Stimulated activated CD4-positive, alpha-beta T cell treated with anti-CD3 and anti-CD28 coated beads, Interleukin-2, amount 100 ng/mL, for 24 hours (primary cell): ENCODE measurements around the gene RRAS.
"Not testable (repeated sequence)": the region's sequence is repeated elsewhere in the genome, so short reads cannot be mapped to it uniquely, and the experiment has no call there.

ENCODE experiments used
- DNase-seq, 2 donors: peaks; one replicate each; pipeline ENCODE4 v3.0.0-alpha.2; 2020

Gene RRAS

DNA sequence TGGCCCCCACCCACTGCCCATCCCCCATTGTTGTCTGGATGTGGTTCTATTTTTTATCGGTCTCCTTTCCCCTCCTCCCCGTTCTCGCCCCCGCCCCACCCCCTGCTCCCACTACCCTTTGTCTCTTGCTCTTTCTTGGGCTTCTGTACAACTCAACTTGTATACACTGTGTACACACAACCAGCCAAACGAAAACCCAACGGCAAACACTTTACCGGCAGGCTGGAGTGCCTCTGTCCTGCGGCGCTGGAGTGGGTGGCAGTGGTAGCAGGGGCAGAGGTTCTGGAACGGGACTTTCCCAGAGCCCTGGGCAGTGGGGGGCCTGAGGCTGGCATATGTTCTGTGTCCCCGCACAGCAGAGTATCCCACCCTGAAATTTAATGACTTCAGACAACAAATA lies 13.7 kb downstream of the RRAS start:
- no peak for DNase-seq

DNA sequence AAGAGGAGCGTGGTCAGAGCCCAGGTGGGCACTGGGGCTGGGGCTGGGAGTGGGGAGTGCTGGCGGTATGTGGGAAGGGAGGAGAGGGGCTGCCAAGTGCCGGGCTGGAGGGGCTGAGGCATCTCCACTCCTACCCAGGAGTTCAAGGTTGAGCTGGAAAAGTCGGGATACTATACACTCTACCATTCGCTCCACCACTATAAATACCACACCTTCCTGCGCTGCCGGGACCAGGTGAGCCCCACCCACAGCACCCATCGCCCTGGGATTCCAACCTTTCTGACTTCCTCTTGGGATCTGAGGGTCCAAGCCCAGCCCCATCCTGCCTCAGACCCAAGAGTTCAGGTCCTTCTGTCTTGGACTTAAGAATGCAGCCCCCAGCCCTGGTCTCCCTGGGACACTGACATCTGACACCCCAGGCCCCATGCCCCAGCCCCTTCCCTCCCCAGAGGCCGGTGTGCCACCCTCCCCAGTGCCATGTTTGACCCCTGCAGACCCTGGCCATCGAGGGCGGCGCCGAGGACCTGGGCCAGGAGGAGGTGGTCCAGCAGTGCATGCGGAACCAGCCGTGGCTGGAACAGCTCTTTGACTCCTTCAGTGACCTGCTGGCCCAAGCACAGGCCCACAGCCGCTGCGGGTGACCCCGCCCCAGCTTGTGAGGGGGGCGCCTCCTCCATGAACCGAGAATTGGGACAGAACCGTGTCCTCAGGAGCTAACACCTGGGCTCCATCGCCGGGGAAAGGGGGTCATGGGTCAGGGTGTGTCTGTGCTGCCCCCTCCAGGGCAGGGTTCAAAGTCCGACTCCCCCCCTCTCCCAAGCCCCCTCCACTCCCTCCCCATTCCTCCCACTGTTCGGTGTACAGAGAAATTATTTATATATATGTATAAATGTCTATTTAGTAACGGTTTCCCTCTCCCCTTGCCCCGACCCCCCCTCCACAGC lies 14.7 kb downstream of the RRAS start:
- no peak for DNase-seq

DNA sequence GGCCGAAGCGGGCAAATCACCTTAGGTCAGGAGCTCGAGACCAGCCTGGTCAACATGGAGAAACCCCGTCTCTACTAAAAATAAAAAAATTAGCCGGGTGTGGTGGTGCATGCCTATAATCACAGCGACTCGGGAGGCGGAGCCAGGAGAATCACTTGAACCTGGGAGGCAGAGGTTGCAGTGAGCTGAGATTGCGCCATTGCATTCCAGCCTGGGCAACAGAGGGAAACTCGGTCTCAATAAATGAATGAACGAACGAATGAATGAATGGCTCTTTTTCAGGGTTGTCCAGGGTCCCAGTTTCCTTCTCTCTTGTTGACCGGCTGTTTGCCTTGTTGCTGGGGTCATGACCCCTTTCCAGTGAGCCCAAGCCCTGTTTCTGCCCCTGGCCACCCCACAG lies 22.1 kb downstream of the RRAS start:
- not testable (repeated sequence) for DNase-seq

DNA sequence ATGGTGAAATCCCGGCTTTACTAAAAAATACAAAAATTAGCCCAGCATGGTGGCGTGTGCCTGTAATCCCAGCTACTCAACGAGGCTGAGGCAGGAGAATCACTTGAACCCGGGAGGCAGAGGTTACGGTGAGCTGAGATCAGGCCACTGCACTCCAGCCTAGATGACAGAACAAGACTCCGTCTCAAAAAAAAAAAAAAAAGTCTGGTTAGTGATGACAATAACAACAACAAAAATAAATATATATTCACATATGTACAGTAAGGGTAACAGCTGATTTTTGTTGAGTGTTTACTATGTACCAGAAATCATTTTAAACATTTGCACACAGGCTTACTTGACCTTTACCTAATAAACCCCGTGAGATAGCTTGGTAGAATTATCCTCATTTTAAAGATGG lies 23.0 kb downstream of the RRAS start:
- no peak for DNase-seq

DNA sequence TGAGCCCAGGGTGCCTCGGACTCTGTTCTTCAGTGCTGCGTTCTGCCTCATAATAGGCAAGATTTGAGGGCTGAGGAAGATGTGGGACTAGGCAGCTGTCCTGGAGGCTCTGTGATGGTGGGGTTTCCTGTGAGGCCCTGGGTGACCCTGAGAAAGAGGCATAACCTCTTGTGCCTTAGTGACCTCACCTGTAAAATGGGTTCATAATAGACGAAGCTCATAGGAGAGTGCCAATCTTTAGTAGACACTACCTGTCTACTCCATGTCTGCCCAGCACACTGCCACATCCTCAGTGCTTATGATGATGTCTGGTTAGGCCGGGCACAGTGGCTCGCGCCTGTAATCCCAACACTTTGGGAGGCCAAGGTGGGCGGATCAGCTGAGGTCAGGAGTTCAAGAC lies 23.4 kb downstream of the RRAS start:
- no peak for DNase-seq

DNA sequence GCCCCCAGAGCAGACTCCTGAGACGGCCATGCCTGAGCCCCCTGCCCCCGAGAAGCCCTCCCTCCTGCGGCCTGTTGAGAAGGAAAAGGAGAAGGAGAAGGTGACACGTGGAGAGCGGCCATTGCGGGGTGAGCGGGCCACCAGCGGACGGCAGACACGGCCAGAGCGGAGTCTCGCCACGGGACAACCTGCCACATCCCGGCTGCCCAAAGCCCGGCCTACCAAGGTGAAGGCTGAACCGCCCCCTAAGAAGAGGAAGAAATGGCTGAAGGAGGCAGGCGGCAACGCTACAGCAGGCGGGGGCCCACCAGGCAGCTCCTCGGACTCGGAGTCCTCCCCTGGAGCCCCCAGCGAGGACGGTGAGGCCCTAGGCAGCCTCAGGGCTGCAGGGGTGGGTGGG lies 24.1 kb downstream of the RRAS start:
- no peak for DNase-seq

DNA sequence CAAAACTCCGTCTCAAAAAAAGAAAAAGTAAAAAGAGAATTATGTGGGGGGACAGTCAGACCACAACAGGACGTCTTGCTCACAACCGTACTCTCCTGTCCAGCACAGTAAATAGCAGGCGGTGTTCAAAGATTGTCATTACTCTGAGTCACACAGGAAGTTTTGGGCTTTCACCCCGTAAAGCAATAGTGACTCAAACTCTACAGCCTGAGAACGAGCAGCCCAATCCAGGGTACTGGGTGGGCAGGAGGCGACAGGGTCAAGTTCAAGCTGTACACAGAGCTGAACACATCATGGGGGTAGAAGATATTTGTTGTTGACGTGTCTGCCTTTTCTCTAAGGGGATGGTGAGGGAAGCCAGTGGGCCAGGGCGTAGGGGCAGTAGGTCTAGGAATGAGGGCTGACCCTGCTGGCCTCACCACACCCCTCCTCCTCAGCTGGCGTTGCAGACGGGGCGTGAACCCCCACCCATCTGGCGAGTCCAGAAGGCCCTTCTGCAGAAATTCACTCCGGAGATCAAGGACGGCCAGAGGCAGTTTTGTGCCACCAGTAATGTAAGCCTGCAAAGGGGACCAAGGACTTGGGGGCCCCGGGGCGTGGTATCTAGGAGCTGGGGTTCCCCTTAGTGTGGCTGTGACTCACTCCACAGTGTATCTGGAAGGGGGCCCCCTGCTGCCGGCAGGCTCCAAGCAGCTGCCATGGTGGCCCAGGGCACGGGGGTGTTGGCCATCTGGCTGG lies 25.7 kb downstream of the RRAS start:
- DNase-seq, result peak in 1 of 2 donors; percentile 25

DNA sequence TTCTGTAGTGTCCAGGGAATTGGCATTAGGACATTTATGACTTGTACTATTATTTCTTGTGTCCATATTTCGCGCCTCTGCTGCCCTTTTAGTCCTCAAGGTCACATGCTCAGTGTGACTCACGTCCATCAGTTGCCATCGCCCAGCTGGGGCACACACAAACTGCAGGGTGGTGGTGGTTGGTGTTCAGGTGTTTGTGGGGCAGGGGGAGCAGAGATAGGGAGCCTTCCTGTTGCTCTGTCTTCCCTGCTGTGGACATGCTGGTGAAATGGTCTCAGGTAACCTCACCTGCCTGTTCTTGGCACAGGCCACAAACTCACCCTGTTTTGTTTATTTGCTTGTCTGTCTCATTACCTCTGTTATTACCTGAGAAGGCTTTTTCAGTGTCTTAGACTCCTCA lies 26.6 kb downstream of the RRAS start:
- DNase-seq, result no peak

DNA sequence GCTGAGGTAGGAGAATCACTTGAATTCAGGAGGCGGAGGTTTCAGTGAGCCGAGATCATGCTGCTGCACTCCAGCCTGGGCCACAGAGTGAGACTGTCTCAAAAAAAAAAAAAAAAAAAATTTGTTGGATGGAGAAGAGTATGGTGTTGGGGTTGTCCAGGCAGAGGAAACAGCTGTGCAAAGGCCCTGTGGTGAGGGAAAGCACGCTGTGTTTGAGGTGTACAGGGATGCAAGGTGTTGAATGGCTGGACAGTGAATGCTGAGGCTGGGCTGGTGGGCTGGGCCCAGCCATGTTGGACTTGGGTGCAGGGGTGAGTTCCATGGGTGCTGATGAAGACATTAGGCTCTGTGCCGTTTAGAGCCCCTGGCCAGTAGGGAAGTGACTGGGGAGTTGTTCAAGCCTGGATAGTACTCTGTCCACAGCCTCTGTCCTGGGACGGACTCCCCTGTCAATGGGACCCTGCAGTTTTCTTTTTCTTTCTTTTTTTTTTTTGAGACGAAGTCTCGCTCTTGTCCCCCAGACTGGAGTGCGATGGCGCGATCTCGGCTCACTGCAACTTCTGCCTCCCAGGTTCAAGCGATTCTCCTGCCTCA lies 30.3 kb downstream of the RRAS start:
- no peak for DNase-seq

DNA sequence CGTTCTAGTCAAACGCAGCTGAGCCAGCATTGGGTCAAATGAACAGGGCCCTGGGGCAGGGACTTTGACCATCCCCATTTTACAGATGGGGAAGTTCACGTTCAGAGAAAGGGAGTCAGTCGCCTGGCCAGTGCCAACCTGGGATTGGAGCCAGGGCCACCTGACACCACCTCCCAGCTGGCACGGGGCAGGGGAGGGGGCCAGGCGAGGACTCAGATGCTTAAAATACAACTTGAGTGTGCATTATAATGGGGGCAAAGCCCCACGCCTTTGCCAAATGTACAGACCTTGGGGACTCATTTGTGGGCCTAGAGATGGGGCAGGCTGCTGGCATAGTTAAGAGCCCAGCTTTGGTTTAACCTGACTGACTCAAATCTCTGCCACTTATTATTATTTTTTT lies 34.3 kb downstream of the RRAS start:
- no peak for DNase-seq

DNA sequence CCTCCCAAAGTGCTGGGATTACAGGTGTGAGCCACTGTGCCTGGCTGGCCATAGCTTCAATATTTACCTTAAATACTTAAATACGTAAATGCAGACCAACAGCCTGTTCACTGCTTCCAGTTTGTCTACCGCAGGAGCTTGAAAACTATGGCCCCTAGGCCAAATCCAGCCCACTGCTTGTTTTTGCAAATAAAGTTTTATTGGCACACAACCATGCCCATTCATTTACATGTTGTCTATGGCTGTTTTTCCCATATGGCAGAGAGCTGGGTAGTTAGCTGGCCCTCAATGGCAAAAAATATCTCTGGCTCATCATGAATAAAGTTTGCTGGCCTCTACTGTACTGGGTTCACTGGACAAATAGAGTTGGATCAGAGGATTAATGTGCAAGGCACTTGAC lies 37.1 kb downstream of the RRAS start:
- DNase-seq, result no peak

DNA sequence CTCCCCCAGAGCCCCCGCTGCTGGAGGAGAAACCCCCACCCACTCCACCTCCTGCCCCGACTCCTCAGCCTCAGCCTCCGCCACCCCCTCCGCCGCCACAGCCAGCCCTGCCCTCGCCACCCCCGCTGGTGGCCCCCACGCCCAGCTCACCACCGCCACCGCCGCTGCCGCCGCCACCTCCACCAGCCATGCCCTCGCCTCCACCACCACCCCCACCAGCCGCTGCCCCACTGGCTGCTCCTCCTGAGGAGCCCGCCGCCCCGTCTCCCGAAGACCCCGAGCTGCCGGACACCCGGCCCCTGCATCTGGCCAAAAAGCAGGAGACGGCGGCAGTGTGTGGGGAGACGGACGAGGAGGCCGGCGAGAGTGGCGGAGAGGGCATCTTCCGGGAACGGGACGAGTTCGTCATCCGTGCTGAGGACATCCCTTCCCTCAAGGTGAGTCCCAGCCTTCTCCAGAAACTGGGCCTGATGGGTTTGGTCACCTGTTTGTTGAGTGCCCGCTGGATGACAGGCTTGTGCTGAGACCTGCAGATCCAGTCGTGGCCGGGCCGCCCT lies 38.4 kb downstream of the RRAS start:
- no peak for DNase-seq

DNA sequence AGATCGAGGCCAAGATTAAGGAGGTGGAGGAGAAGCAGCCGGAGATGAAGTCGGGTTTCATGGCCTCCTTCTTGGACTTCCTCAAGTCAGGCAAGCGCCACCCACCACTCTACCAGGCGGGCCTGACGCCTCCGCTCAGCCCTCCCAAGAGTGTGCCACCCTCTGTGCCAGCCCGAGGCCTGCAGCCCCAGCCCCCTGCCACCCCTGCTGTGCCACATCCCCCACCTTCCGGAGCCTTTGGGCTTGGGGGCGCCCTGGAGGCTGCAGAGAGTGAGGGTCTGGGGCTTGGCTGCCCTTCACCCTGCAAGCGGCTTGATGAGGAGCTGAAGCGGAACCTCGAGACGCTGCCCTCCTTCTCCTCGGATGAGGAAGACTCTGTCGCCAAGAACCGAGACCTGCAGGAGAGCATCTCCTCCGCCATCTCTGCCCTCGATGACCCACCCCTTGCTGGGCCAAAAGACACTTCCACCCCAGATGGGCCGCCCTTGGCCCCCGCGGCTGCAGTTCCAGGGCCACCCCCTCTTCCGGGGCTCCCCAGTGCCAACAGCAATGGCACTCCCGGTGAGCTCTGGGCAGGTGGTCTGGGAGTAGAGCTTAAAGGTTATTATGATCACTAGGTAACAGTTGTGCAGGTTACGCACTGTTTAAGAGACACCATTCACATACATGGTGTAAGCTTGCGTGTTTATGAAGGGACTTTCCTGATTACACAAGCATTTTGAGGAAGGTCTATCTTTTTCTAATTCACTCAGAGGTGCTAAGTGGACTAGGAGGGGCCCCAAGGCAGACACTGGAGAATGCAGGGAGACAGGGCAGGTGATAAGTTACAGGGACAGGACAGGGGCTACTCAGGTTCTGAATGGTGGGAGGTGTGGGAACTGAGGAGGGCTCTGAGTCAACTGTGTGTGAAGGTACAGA lies 40.3 kb downstream of the RRAS start:
- no peak for DNase-seq

DNA sequence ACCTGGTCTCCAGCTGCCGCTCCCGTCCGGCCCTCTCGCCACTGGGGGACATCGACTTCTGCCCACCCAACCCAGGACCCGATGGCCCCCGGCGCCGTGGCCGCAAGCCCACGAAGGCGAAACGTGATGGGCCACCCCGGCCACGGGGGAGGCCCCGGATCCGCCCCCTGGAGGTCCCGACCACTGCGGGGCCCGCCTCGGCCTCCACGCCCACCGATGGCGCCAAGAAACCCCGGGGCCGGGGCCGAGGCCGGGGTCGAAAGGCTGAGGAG lies 42.3 kb downstream of the RRAS start:
- no peak for DNase-seq

DNA sequence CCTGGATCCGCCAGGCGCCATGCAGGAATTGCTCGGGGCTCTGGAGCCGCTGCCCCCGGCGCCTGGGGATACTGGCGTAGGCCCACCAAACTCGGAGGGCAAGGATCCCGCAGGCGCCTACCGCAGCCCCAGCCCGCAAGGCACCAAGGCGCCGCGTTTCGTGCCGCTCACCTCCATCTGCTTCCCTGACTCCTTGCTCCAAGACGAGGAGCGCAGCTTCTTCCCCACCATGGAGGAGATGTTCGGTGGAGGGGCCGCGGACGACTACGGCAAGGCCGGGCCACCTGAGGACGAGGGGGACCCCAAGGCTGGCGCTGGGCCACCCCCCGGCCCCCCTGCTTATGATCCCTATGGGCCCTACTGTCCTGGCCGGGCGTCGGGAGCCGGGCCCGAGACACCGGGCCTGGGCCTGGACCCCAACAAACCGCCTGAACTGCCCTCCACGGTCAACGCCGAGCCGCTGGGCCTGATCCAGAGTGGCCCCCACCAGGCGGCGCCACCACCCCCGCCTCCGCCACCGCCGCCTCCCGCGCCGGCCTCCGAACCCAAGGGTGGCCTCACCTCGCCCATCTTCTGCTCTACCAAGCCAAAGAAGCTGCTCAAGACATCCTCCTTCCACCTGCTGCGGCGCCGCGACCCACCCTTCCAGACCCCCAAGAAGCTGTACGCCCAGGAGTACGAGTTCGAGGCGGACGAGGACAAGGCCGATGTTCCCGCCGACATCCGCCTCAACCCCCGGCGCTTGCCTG lies 42.8 kb downstream of the RRAS start:
- no peak for DNase-seq

DNA sequence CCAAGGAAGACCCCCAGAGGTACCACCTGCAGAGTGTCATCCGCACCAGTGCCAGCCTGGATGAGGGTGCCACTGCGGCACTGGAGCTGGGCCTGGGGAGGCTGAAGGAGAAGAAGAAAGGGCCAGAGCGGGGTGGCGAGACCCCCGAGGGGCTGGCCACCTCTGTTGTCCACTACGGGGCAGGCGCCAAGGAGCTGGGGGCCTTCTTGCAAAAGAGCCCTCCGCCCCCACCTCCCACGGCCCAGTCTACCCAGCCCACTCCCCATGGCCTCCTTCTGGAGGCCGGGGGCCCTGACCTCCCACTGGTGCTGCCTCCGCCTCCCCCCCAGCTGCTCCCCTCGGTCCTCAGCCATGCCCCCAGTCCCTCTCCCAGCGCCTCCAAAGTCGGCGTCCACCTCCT lies 43.5 kb downstream of the RRAS start:
- no peak for DNase-seq

DNA sequence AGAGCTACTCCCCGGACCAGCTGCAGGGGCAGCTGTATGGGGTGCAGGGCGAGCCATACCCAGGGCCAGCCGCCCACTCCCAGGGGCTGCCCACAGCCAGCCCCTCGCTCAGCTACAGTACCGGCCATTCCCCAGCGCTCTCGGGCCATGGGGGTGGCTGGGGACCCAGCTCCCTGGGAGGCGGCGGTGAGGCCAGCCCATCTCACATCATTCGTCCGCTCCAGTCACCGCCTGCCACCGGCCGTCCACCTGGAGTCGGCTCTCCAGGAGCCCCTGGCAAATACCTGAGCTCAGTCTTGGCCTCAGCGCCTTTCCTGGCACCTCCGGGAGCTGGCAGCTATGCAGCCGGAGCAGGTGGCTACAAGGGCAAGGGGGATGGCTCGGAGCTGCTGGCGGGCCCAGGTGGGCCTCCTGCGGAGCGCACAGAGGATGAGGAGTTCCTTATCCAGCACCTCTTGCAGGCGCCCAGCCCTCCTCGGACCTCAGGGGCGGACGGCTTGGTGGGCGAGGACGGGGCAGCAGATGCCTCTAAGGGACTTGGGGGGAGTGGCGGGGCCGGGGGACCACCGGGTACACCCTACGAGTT lies 44.0 kb downstream of the RRAS start:
- no peak for DNase-seq

DNA sequence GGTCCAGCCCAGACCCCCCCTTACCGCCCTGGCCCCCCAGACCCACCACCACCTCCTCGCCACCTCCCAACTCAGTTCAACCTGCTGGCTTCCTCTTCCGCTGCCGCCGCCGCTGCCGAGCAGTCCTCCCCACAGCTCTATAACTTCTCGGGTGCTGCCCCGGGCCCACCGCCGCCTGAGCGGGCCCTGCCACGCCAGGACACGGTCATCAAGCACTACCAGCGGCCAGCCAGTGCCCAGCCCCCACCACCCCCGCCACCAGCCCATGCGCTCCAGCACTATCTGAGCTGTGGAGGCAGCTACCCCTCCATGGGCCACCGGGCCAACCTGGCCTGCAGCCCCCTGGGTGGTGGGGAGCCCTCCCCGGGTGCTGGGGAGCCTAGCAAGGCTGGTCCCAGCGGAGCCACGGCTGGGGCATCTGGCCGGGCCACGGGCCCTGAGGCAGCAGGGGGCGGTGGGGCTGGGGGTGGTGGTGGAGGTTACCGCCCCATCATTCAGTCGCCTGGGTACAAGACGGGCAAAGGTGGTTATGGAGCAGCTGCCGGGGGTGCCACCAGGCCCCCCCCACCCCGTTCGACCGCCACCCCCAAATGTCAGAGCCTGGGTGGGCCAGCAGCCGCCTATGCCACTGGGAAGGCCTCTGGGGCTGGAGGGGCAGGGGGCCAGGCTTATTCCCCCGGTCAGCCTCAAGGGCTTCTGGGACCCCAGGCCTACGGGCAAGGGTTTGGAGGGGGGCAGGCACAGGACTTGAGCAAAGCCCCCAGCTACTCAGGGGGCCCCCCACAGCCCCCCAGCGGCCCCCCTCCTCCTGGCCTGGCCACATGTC lies 44.7 kb downstream of the RRAS start:
- DNase-seq, result no peak

DNA sequence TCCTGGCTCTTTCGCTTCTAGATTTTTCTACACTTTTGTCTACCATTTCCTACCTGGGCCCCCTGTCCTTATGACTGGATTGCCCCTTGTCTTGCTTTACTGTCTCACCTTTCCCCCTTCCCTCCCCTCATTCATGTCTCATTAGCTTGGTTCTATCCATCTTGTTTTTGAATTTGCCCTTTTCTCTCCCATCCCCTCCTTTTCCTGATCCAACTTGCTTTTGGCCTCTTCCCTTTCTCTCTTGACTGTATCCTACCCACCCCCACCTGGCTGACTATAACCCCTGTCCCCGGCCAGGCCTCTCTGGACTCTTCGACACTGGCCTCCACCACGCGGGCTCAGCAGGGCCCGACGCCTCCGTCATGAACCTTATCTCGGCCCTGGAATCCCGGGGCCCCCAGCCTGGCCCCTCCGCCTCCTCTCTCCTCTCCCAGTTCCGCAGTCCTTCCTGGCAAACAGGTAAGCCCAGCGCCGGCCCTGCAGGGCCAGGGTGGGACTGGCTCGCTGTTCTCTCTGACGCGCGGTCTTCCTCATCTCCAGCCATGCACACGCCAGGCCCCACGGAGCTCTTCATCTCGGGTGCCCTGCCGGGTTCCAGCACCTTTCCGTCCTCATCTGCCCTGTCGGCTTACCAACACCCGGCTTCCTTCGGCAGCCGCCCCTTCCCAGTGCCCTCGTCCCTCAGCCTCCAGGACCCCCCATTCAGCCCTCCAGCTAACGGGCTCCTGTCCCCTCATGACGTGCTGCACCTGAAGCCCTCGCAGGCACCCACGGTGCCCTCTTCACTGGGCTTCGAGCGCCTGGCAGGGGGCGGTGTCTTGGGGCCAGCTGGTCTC lies 45.6 kb downstream of the RRAS start:
- no peak for DNase-seq
